Left colon (tissue), 2 donors: ENCODE results near the gene RETREG1. TPM values are rescaled to one million over a fixed set of nuclear protein-coding genes. Genes with fewer than 3 reads are reported as not detected.

ENCODE experiments used
- ATAC-seq: fragments of 200-7000 bp; cut with Tn5 transposase; one replicate; pipeline ENCODE4 v1.9.1; 2020; ENCODE audit warnings: mild to moderate bottlenecking, moderate library complexity
- DNase-seq, 2 donors: peaks; one replicate each; pipeline ENCODE4 v3.0.0-alpha.2; 2020
- intact Hi-C, 2 donors: fragments of 100-400 bp; cut with DNase I in 1 of 2; cut with micrococcal nuclease in 1 of 2; formaldehyde crosslinking; loops; one replicate each; pipeline versions ENCODE4 v1.11.2 to v1.14.0; 2022; cut with DNase I, micrococcal nuclease
- total RNA-seq, 2 donors: library from RNA; stranded (reverse); fragmentation: NEBNext Ultra II Directional; extraction: Animal tissue kit (Norgen Biotek cat#: 25700); gene quantifications; one replicate each; pipeline ENCODE4 v1.2.1, GENCODE V29; 2021
- donor health status: DM: no; HTN: no; CAD: no.
- donor health status: DM: yes; HTN: yes; CAD: no.

RETREG1 gene
- total RNA-seq, 2 donors from 2014 or later, result 63.7 to 100 TPM

GRCh38 chr5:16565118-16565517 is 51.7 kb downstream of the RETREG1 start:
- intact Hi-C loops, result no loop called here
- ATAC-seq (no peak), DNase-seq (no peak)

GRCh38 chr5:16564248-16564867 is 52.4 kb downstream of the RETREG1 start:
- ATAC-seq, result no peak
- intact Hi-C loops, result no loop called here
- no peak for DNase-seq

- no peak for ATAC-seq
Observed at GRCh38 chr5:16563686-16564085, 53.1 kb downstream of the RETREG1 start.

GRCh38 chr5:16561660-16562059 is 55.1 kb downstream of the RETREG1 start:
- intact Hi-C loops, result no loop called here

More at GRCh38 chr5:16563686-16564085, 53.1 kb downstream of the RETREG1 start:
- intact Hi-C loops, result no loop called here
- DNase-seq, result no peak

GRCh38 chr5:16559702-16560101 is 57.1 kb downstream of the RETREG1 start:
- ATAC-seq (no peak), DNase-seq (no peak)
- intact Hi-C loops, result no loop called here

More at GRCh38 chr5:16561660-16562059, 55.1 kb downstream of the RETREG1 start:
- DNase-seq, result no peak
- ATAC-seq, result no peak

GRCh38 chr5:16558984-16559629 is 57.7 kb downstream of the RETREG1 start:
- intact Hi-C loops, result no loop called here
- DNase-seq (no peak), ATAC-seq (no peak)

GRCh38 chr5:16557477-16557876 is 59.3 kb downstream of the RETREG1 start:
- no peak for ATAC-seq
- intact Hi-C loops, result no loop called here
- no peak for DNase-seq

- DNase-seq (peak in 1 of 2 donors; percentile 42), ATAC-seq (peak; percentile 78)
- intact Hi-C loops, result loop anchor here in 1 of 2 donors (5.0 kb wide), 1 partner anchor 62 kb away; no protein-coding TSS in a partner anchor
Observed at GRCh38 chr5:16554110-16554509, 62.7 kb downstream of the RETREG1 start.

GRCh38 chr5:16552666-16553343 is 64.0 kb downstream of the RETREG1 start:
- ATAC-seq, result peak; percentile 88
- intact Hi-C loops, result loop anchor here in 1 of 2 donors (5.0 kb wide), 1 partner anchor 61 kb away; no protein-coding TSS in a partner anchor
- peak; percentile 80 to 92 for DNase-seq

GRCh38 chr5:16551628-16552027 is 65.2 kb downstream of the RETREG1 start:
- ATAC-seq, result no peak

GRCh38 chr5:16550316-16550952 is 66.4 kb downstream of the RETREG1 start:
- ATAC-seq (peak; percentile 69), DNase-seq (peak; percentile 41 to 61)
- intact Hi-C loops, result loop anchor here in 1 of 2 donors (5.0 kb wide), 1 partner anchor 58 kb away; no protein-coding TSS in a partner anchor

More at GRCh38 chr5:16551628-16552027, 65.2 kb downstream of the RETREG1 start:
- no peak for DNase-seq
- intact Hi-C loops, result loop anchor here in 1 of 2 donors (5.0 kb wide), 1 partner anchor 59 kb away; no protein-coding TSS in a partner anchor

GRCh38 chr5:16549491-16550206 is 67.1 kb downstream of the RETREG1 start:
- no peak for ATAC-seq
- intact Hi-C loops, result loop anchor here in 1 of 2 donors (5.0 kb wide), 1 partner anchor 57 kb away; no protein-coding TSS in a partner anchor

GRCh38 chr5:16548812-16549211 is 68.0 kb downstream of the RETREG1 start:
- intact Hi-C loops, result no loop called here
- ATAC-seq, result no peak
- no peak for DNase-seq

More at GRCh38 chr5:16549491-16550206, 67.1 kb downstream of the RETREG1 start:
- no peak for DNase-seq

GRCh38 chr5:16548115-16548514 is 68.7 kb downstream of the RETREG1 start:
- DNase-seq (no peak), ATAC-seq (no peak)
- intact Hi-C loops, result no loop called here

- intact Hi-C loops, result no loop called here
- no peak for ATAC-seq
- DNase-seq, result no peak
Observed at GRCh38 chr5:16547200-16547842, 69.5 kb downstream of the RETREG1 start.

- ATAC-seq (no peak), DNase-seq (no peak)
- intact Hi-C loops, result no loop called here
Observed at GRCh38 chr5:16546732-16547131, 70.1 kb downstream of the RETREG1 start.

- DNase-seq (no peak), ATAC-seq (no peak)
- intact Hi-C loops, result no loop called here
Observed at GRCh38 chr5:16544607-16545374, 72.0 kb downstream of the RETREG1 start.
